Rectal smooth muscle tissue (tissue), 1 donor: ENCODE data around the gene ZNF524.

Experiments used
- H3K27ac ChIP-seq: one replicate; pipeline ENCODE4 v1.7.0; 2013; ENCODE audit warnings: low read depth, low read length, inconsistent platforms
- H3K27me3 ChIP-seq: one replicate; pipeline ENCODE4 v1.7.0; 2013; ENCODE audit warnings: low read length; ENCODE audit not compliant: control insufficient read depth, insufficient read depth
- H3K36me3 ChIP-seq: one replicate; pipeline ENCODE4 v1.7.0; 2013; ENCODE audit warnings: low read length; ENCODE audit not compliant: control insufficient read depth, insufficient read depth
- H3K4me1 ChIP-seq: one replicate; pipeline ENCODE4 v1.7.0; 2013; ENCODE audit warnings: low read length; ENCODE audit not compliant: control insufficient read depth, insufficient read depth
- H3K4me3 ChIP-seq: one replicate; pipeline ENCODE4 v1.7.0; 2013; ENCODE audit warnings: low read length
- H3K9ac ChIP-seq: one replicate; pipeline ENCODE4 v1.7.0; 2013; ENCODE audit warnings: low read length

Gene ZNF524

GRCh38 chr19:55598719-55599467, 1.2 kb upstream of the ZNF524 start:
- peaks cover 11% of the 10 kb centered on the region for H3K36me3 ChIP-seq
- H3K4me1 ChIP-seq, result peaks cover 5% of the 10 kb centered on the region
- H3K4me3 ChIP-seq, result peak overlapping the region; percentile 91
- peak overlapping the region; percentile 100 for H3K27ac ChIP-seq
- H3K27me3 ChIP-seq, result no peaks in the 10 kb centered on the region
- H3K9ac ChIP-seq, result no peak overlapping the region

DNA sequence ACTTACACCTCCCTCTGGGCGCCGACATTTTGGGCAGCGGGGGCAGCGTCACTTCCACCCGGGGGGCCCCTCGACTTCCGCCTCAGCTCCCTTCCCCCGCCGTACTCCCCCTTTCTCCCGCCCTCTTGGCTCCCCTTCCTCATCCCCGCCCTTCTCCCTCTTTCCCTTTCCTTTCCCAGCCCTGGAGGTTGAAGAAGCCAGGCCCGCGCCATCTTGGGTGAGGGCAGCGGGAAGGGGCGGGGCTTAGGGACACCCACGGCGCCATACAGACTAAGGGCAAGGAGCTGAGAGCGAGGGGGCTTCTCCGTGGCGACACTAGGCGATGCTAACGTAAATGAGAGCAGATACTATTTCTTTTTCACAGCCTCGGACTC, 633 bp upstream of the ZNF524 start, which contains the start of gene FIZ1:
FIZ1 (minus strand) TSS at position 50 of the 374 bp plus-strand sequence. CDS start 1,652 bp downstream, outside the sequence.
- Histone ChIP-seq H3K27ac (peak within 1 kb of the TSS; percentile 100), H3K27me3 (no peaks in the 10 kb centered on the region), H3K9ac (peak within 1 kb of the TSS; percentile 93), H3K4me3 (peak within 1 kb of the TSS; percentile 91), H3K4me1 (peaks cover 5% of the 10 kb centered on the region), H3K36me3 (peaks cover 11% of the 10 kb centered on the region)

- Histone ChIP-seq H3K9ac (peak overlapping the region; percentile 49), H3K36me3 (peaks cover 7% of the 10 kb centered on the region), H3K27ac (peak overlapping the region; percentile 100), H3K4me3 (peak overlapping the region; percentile 78), H3K27me3 (no peaks in the 10 kb centered on the region), H3K4me1 (peaks cover 9% of the 10 kb centered on the region)
These were observed 557 bp downstream of the ZNF524 start for GRCh38 chr19:55600662-55601028.

DNA sequence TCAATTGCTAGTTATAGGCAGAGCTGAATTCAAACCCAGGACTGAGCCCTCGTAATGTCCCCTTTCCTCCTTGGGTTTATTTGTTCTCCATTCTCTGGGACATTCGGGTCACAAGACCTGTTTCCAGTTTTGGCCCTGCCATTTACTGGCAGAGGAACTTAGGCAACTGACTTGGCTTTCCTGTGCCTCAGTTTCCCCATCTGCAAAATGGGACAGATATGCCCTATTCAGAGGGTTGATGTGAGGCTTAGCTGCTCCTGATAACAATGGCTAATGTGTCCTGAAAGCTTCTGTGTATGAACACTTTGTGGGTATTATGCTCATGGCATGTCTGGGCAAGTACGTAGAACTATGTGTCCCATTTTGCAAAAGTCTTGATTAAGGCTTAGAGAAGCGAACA, 996 bp downstream of the ZNF524 start:
- H3K36me3 ChIP-seq, result peaks cover 3% of the 10 kb centered on the region
- H3K4me1 ChIP-seq, result peaks cover 10% of the 10 kb centered on the region
- H3K27ac ChIP-seq, result peak overlapping the region; percentile 30
- H3K4me3 ChIP-seq, result peak overlapping the region; percentile 78
- no peak overlapping the region for H3K9ac ChIP-seq
- H3K27me3 ChIP-seq, result peaks cover 2% of the 10 kb centered on the region

DNA sequence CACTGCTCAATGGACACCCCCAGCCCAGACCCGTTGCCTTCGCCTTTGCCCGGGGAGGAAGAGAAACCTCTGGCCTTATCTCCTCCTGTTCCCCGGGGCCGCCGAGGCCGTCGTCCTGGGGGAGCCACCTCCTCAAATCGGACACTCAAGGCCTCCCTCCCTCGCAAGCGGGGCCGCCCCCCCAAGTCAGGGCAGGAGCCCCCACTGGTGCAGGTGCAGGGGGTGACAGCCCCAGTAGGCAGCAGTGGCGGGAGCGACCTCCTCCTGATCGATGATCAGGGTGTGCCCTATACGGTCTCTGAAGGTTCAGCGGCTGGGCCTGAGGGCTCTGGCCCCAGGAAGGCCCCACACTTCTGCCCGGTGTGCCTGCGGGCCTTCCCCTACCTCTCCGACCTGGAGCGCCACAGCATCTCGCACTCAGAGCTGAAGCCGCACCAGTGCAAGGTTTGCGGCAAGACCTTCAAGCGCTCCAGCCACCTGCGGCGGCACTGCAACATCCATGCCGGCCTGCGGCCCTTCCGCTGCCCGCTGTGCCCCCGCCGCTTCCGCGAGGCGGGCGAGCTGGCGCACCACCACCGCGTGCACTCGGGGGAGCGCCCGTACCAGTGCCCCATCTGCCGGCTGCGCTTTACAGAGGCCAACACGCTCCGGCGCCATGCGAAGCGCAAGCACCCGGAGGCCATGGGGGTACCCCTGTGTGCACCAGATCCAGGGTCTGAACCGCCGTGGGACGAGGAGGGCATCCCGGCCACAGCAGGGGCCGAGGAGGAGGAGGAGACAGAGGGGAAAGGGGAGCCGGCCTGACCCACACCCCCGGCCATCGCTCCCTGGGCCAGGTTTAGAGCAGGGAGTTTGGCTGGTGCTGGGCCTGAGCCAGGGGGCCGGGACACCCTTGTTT, 2.3 kb downstream of the ZNF524 start:
- Histone ChIP-seq H3K27me3 (peaks cover 2% of the 10 kb centered on the region), H3K4me3 (no peak overlapping the region), H3K4me1 (peaks cover 18% of the 10 kb centered on the region), H3K27ac (no peak overlapping the region), H3K9ac (no peak overlapping the region), H3K36me3 (no peaks in the 10 kb centered on the region)

- Histone ChIP-seq H3K36me3 (no peaks in the 10 kb centered on the region), H3K4me3 (no peak overlapping the region), H3K27me3 (peaks cover 2% of the 10 kb centered on the region), H3K27ac (no peak overlapping the region), H3K9ac (no peak overlapping the region), H3K4me1 (peaks cover 18% of the 10 kb centered on the region)
These were observed 3.0 kb downstream of the ZNF524 start for GRCh38 chr19:55603115-55603514.

- H3K27ac ChIP-seq, result no peak overlapping the region
- H3K9ac ChIP-seq, result no peak overlapping the region
- no peak overlapping the region for H3K4me3 ChIP-seq
- peaks cover 18% of the 10 kb centered on the region for H3K4me1 ChIP-seq
- no peaks in the 10 kb centered on the region for H3K36me3 ChIP-seq
- H3K27me3 ChIP-seq, result peaks cover 2% of the 10 kb centered on the region
These were observed 3.6 kb downstream of the ZNF524 start for GRCh38 chr19:55603581-55604292.

GRCh38 chr19:55605207-55605636, 5.1 kb downstream of the ZNF524 start:
- Histone ChIP-seq H3K4me1 (peaks cover 18% of the 10 kb centered on the region), H3K4me3 (peak overlapping the region; percentile 97), H3K27ac (peak overlapping the region; percentile 94), H3K36me3 (peaks cover 4% of the 10 kb centered on the region), H3K9ac (peak overlapping the region; percentile 36), H3K27me3 (peaks cover 2% of the 10 kb centered on the region)

- peak within 1 kb of the TSS; percentile 94 for H3K27ac ChIP-seq
- peak within 1 kb of the TSS; percentile 91 for H3K9ac ChIP-seq
- H3K36me3 ChIP-seq, result peaks cover 4% of the 10 kb centered on the region
- H3K27me3 ChIP-seq, result peaks cover 2% of the 10 kb centered on the region
- H3K4me1 ChIP-seq, result peaks cover 17% of the 10 kb centered on the region
- peak within 1 kb of the TSS; percentile 97 for H3K4me3 ChIP-seq
These were observed 5.8 kb downstream of the ZNF524 start, which contains the start of gene ZNF865 for GRCh38 chr19:55605637-55606470. Gene ZNF865, plus strand, starts transcription at chr19:55605647. Its CDS starts 7,972 bp downstream, at chr19:55613619.

GRCh38 chr19:55606471-55606787, 6.3 kb downstream of the ZNF524 start:
- peaks cover 12% of the 10 kb centered on the region for H3K4me1 ChIP-seq

DNA sequence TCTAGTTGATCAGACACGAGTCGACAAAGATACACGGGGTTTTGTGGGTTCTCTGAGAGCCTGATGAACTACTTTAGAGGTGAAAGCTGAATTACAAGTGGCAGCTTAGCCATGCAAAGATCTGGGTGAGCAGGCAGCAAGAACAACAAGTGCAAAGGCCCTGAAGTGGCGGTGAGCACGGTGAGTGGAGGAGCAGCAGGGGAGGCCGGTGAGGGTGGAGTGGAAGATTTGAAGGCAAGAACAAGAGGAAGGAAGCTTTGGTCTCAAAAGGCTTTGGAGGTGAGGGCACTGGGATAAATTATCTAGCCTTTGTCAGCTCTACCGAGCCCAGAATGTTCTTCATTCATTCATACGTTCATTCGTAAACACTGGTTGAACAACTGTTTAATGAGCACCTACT, 6.7 kb downstream of the ZNF524 start:
- Histone ChIP-seq H3K4me3 (peak overlapping the region; percentile 97), H3K9ac (no peak overlapping the region), H3K36me3 (peaks cover 4% of the 10 kb centered on the region), H3K27ac (no peak overlapping the region), H3K27me3 (peaks cover 2% of the 10 kb centered on the region), H3K4me1 (peaks cover 12% of the 10 kb centered on the region)

More at GRCh38 chr19:55606471-55606787, 6.3 kb downstream of the ZNF524 start:
- Histone ChIP-seq H3K4me3 (peak overlapping the region; percentile 97), H3K27me3 (peaks cover 2% of the 10 kb centered on the region), H3K36me3 (peaks cover 4% of the 10 kb centered on the region), H3K27ac (peak overlapping the region; percentile 94), H3K9ac (no peak overlapping the region)
